HepG2 (cell line): ENCODE results near the gene PMIS2. TPM values are rescaled to one million over a fixed set of nuclear protein-coding genes. Genes with fewer than 3 reads are reported as not detected.

Experiments
- ATAC-seq: fragments of 200-7000 bp; cut with Tn5 transposase; 3 replicates; pipeline ENCODE4 v1.9.1; 2020; ENCODE audit warnings: mild to moderate bottlenecking, moderate library complexity
- BruUV-seq: library from RNA; stranded (reverse); fragments of 400-500 nt; replicated peaks from 2 replicates; lab custom pipeline; 2021; lab: Mats Ljungman, UMichigan
- CTCF ChIA-PET: fragments of 300-600 bp; formaldehyde crosslinking; extraction: SDS; loops from one replicate; lab custom pipeline; 2021; ENCODE audit warnings: low total read pairs, inconsistent platforms, low intra/inter-chr PET ratio; lab: Yijun Ruan, JAX
- POLR2A ChIA-PET: fragments of 350-600 bp; sonication (Branson Sonifier 250); formaldehyde crosslinking; loops from one replicate; lab custom pipeline; 2020; ENCODE audit warnings: antibody characterized with exemption, inconsistent platforms; lab: Yijun Ruan, JAX
- DNase-seq: peaks from one replicate; pipeline ENCODE4 v3.0.0-alpha.2; 2015; ENCODE audit warnings: low spot score
- FAIRE-seq: peaks from 3 replicates; lab custom pipeline; 2011; peaks lifted over from hg19 to GRCh38; lab: Jason Lieb, UNC
- H2AFZ ChIP-seq: one replicate; pipeline ENCODE4 v1.6.1; 2011; ENCODE audit warnings: low read length, inconsistent platforms
- H3K27ac ChIP-seq: fragments of 300-600 bp; 3 replicates; pipeline ENCODE4 v1.8.0; 2011; ENCODE audit warnings: mixed run types, mild to moderate bottlenecking, mixed read lengths, low read length, inconsistent platforms; ENCODE audit not compliant: insufficient read depth; ENCODE audit errors: extremely low read length
- H3K27me3 ChIP-seq, 2 experiments: fragments of 200-600 bp in 1 of 2; 2 replicates in 1 of 2; 3 replicates in 1 of 2; pipeline versions ENCODE4 v1.6.0 to v1.8.0; 2011; ENCODE audit warnings: low read length in 2 of 2, mild to moderate bottlenecking in 2 of 2, moderate library complexity in 2 of 2, inconsistent platforms in 1 of 2; ENCODE audit not compliant: insufficient read depth in 2 of 2, control insufficient read depth in 1 of 2
- H3K36me3 ChIP-seq, 2 experiments: fragments of 200-600 bp in 1 of 2; replicated peaks in 1 of 2; 2 replicates in 1 of 2; 3 replicates in 1 of 2; pipeline versions ENCODE4 v1.5.1 to v1.8.0; 2011; ENCODE audit warnings: low read length in 2 of 2, inconsistent platforms in 1 of 2; ENCODE audit not compliant: insufficient read depth in 2 of 2, control insufficient read depth in 1 of 2
- H3K4me1 ChIP-seq: 2 replicates; pipeline ENCODE4 v1.5.1; 2012; ENCODE audit warnings: low read length, inconsistent platforms; ENCODE audit not compliant: insufficient read depth
- H3K4me2 ChIP-seq: 2 replicates; pipeline ENCODE4 v1.6.0; 2011; ENCODE audit warnings: low read depth, low read length, inconsistent platforms
- H3K4me3 ChIP-seq, 3 experiments: fragments of 200-600 bp in 1 of 3; sonication (generic), shearing (Covaris generic) in 1 of 3; replicated peaks in 1 of 3; 2 replicates each; pipeline ENCODE4 v1.5.1; 2011 to 2016; ENCODE audit warnings: low read length in 3 of 3, inconsistent platforms in 2 of 3, low read depth in 2 of 3, mild to moderate bottlenecking in 2 of 3, control low read depth in 1 of 3, mixed read lengths in 1 of 3; ENCODE audit not compliant: insufficient read depth in 1 of 3
- H3K79me2 ChIP-seq: one replicate; pipeline ENCODE4 v1.6.1; 2011; ENCODE audit warnings: low read length, inconsistent platforms; ENCODE audit not compliant: insufficient read depth
- H3K9ac ChIP-seq: 2 replicates; pipeline ENCODE4 v1.6.0; 2011; ENCODE audit warnings: mild to moderate bottlenecking, low read depth, low read length, inconsistent platforms; ENCODE audit not compliant: insufficient read depth
- H3K9me3 ChIP-seq: 2 replicates; pipeline ENCODE4 v1.5.1; 2012; ENCODE audit warnings: mild to moderate bottlenecking, low read length
- H4K20me1 ChIP-seq: 2 replicates; pipeline ENCODE4 v1.6.0; 2011; ENCODE audit warnings: inconsistent platforms, mild to moderate bottlenecking, low read length, moderate library complexity; ENCODE audit not compliant: insufficient read depth
- DNMT3B ChIP-seq: conservative IDR thresholded peaks from 2 replicates; pipeline ENCODE4 v1.6.1; 2016; ENCODE audit warnings: missing biosample characterization, control low read depth
- HMG20A ChIP-seq: IDR thresholded peaks from 2 replicates; pipeline ENCODE4 v1.6.1; 2016; ENCODE audit warnings: borderline replicate concordance
- KDM5B ChIP-seq: sonication (generic); formaldehyde crosslinking; IDR thresholded peaks from 2 replicates; pipeline ENCODE4 v1.4.0; 2020; ENCODE audit warnings: missing genetic modification reagents, mild to moderate bottlenecking, borderline replicate concordance
- NAIF1 ChIP-seq: sonication (generic); formaldehyde crosslinking; IDR thresholded peaks from 2 replicates; pipeline ENCODE4 v1.5.0; 2020; ENCODE audit warnings: mild to moderate bottlenecking, missing genetic modification reagents, borderline replicate concordance
- RAD21 ChIP-seq: fragments of 450-650 bp; formaldehyde crosslinking; IDR thresholded peaks from 2 replicates; pipeline ENCODE4 v1.5.0; 2020; ENCODE audit warnings: mild to moderate bottlenecking
- STAG1 ChIP-seq: sonication (generic); formaldehyde crosslinking; IDR thresholded peaks from 2 replicates; pipeline ENCODE4 v1.4.0; 2020; ENCODE audit warnings: missing genetic modification reagents
- TAF15 ChIP-seq: fragments of 200-400 bp; formaldehyde crosslinking; IDR thresholded peaks from one replicate; pipeline ENCODE4 v1.6.1; 2018; ENCODE audit warnings: mild to moderate bottlenecking, low read depth, low read length; ENCODE audit not compliant: poor library complexity, severe bottlenecking
- ZBTB38 ChIP-seq: sonication (generic); formaldehyde crosslinking; IDR thresholded peaks from 2 replicates; pipeline ENCODE4 v1.5.1; 2020; ENCODE audit warnings: mild to moderate bottlenecking, missing genetic modification reagents
- ZFY ChIP-seq: sonication (generic); formaldehyde crosslinking; IDR thresholded peaks from 2 replicates; pipeline ENCODE4 v1.4.0; 2020; ENCODE audit warnings: missing genetic modification reagents
- ZNF614 ChIP-seq: IDR thresholded peaks from 2 replicates; pipeline ENCODE4 v1.6.1; 2018; ENCODE audit warnings: missing biosample characterization, missing genetic modification reagents, inconsistent platforms, borderline replicate concordance
- WGBS: methylation state at CpG from one replicate; pipeline ENCODE4 v1.1.6; 2017; ENCODE audit warnings: low lambda C conversion rate; 5-methylcytosine and 5-hydroxymethylcytosine counted together
- in situ Hi-C: cut with HindIII; loops from 2 replicates; pipeline ENCODE4 v1.10.0; 2017; ENCODE audit warnings: low pct_unique_long_range_greater_than_20kb; ENCODE audit not compliant: extremely low pct_ligation_motif_present
- intact Hi-C: fragments of 100-400 bp; cut with micrococcal nuclease; formaldehyde crosslinking; loops from one replicate; pipeline ENCODE4 v1.10.0; 2022; ENCODE audit not compliant: unreplicated experiment
- polyA plus RNA-seq, 8 experiments: library from polyadenylated mRNA; depleted of rRNA in 3 of 8; stranded (reverse) in 7 of 8; unstranded in 1 of 8; fragments of >200 nt; fragmentation: Illumina TruSeq in 4 of 8; extraction: Trizol in 4 of 8; gene quantifications; 2 replicates each; pipeline versions ENCODE4 v1.2.1 to v1.2.3, GENCODE V29; 2011 to 2016; ENCODE audit warnings: low read depth in 4 of 8, missing spikeins in 1 of 8, mixed read lengths in 1 of 8; ENCODE audit not compliant: insufficient read depth in 1 of 8
- total RNA-seq, 5 experiments: library from RNA; depleted of rRNA; stranded (reverse); fragments of >200 nt; fragmentation: Illumina TruSeq; extraction: Trizol; gene quantifications; 2 replicates each; pipeline ENCODE4 v1.2.3, GENCODE V29; 2016; ENCODE audit warnings: low read depth in 1 of 5
- TF ChIP-seq, protein P1 (sequence below): sonication (generic); formaldehyde crosslinking; IDR thresholded peaks from 2 replicates; pipeline ENCODE4 v1.4.0; 2020; ENCODE audit warnings: missing genetic modification reagents
- TF ChIP-seq, protein P2 (sequence below): sonication (generic); formaldehyde crosslinking; IDR thresholded peaks from 2 replicates; pipeline ENCODE4 v1.5.0; 2020; ENCODE audit warnings: mild to moderate bottlenecking, missing genetic modification reagents, moderate library complexity
- TF ChIP-seq, protein P3 (sequence below): sonication (generic); formaldehyde crosslinking; IDR thresholded peaks from 2 replicates; pipeline ENCODE4 v1.5.1; 2020; ENCODE audit warnings: mild to moderate bottlenecking, missing genetic modification reagents, moderate library complexity

PMIS2 gene
- total and polyA plus RNA-seq, 2 of the 13 experiments (the other 11 are each of a cell fraction or from before 2014, with no cell fraction given): not detected

DNA sequence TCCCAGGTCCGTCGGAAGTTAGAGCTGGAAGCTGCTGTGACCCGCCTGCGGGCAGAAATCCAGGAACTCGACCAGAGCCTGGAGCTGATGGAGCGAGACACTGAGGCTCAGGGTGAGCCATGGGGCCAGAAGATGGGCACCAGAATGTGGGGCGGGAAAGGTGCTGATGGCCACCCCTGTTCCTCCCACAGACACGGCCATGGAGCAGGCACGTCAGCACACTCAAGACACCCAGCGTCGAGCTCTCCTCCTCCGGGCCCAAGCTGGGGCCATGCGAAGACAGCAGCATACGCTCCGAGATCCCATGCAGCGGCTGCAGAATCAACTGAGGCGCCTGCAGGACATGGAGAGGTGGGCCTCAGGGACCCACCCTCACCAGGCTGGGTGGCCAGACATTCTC is 29.1 kb downstream of the PMIS2 start (continued):
- TF ChIP-seq NAIF1 (CRISPR knock-in tag): no peak
- TF ChIP-seq TAF15: no peak

DNA sequence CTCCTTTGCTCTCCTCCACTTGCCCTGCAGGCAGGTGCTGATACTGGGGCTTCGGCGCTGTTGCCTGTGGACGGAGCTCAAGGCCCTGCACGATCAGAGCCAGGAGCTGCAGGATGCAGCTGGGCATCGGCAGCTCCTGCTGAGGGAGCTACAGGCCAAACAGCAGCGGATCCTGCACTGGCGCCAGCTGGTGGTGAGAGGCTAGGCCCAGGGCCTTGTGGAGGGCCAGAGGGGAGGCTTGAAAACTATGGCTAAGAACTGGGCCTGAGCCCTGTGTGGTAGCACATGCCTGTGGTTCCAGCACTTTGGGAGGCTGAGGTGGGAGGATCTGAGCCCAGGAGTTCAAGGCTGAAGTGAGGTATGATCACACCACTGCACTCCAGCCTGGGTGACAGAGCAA is 32.9 kb downstream of the PMIS2 start:
- peak; percentile 59 for ATAC-seq

More for the DNA sequence above, 32.9 kb downstream of the PMIS2 start:
- Histone ChIP-seq H3K4me2 (no peak overlapping the region), H3K27ac (no peak overlapping the region), H3K36me3 (peaks cover 5 to 17% of the 10 kb centered on the region in 2 experiments; a peak in 4 of 5 replicates), H2AFZ (no peak overlapping the region), H3K4me3 (no peak overlapping the region), H3K4me1 (peaks cover 16% of the 10 kb centered on the region), H3K9me3 (no peaks in the 10 kb centered on the region), H4K20me1 (no peaks in the 10 kb centered on the region), H3K79me2 (no peaks in the 10 kb centered on the region), H3K9ac (no peak overlapping the region), H3K27me3 (no peaks in the 10 kb centered on the region; a peak in 1 of 5 replicates)
- FAIRE-seq (no peak), DNase-seq (no peak)
- WGBS: 89% methylated on average over 7 of the region's 7 CpGs
- TF ChIP-seq, protein P1, sequence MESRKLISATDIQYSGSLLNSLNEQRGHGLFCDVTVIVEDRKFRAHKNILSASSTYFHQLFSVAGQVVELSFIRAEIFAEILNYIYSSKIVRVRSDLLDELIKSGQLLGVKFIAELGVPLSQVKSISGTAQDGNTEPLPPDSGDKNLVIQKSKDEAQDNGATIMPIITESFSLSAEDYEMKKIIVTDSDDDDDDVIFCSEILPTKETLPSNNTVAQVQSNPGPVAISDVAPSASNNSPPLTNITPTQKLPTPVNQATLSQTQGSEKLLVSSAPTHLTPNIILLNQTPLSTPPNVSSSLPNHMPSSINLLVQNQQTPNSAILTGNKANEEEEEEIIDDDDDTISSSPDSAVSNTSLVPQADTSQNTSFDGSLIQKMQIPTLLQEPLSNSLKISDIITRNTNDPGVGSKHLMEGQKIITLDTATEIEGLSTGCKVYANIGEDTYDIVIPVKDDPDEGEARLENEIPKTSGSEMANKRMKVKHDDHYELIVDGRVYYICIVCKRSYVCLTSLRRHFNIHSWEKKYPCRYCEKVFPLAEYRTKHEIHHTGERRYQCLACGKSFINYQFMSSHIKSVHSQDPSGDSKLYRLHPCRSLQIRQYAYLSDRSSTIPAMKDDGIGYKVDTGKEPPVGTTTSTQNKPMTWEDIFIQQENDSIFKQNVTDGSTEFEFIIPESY (CRISPR knock-in tag): peak; percentile 49; the same call in 1 of the 2 replicates
- TF ChIP-seq ZNF614: no peak
- TF ChIP-seq, protein P2, sequence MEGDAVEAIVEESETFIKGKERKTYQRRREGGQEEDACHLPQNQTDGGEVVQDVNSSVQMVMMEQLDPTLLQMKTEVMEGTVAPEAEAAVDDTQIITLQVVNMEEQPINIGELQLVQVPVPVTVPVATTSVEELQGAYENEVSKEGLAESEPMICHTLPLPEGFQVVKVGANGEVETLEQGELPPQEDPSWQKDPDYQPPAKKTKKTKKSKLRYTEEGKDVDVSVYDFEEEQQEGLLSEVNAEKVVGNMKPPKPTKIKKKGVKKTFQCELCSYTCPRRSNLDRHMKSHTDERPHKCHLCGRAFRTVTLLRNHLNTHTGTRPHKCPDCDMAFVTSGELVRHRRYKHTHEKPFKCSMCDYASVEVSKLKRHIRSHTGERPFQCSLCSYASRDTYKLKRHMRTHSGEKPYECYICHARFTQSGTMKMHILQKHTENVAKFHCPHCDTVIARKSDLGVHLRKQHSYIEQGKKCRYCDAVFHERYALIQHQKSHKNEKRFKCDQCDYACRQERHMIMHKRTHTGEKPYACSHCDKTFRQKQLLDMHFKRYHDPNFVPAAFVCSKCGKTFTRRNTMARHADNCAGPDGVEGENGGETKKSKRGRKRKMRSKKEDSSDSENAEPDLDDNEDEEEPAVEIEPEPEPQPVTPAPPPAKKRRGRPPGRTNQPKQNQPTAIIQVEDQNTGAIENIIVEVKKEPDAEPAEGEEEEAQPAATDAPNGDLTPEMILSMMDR (CRISPR knock-in tag): peak; percentile 37
- no peak for TF ChIP-seq KDM5B (CRISPR knock-in tag)
- TF ChIP-seq, protein P3, sequence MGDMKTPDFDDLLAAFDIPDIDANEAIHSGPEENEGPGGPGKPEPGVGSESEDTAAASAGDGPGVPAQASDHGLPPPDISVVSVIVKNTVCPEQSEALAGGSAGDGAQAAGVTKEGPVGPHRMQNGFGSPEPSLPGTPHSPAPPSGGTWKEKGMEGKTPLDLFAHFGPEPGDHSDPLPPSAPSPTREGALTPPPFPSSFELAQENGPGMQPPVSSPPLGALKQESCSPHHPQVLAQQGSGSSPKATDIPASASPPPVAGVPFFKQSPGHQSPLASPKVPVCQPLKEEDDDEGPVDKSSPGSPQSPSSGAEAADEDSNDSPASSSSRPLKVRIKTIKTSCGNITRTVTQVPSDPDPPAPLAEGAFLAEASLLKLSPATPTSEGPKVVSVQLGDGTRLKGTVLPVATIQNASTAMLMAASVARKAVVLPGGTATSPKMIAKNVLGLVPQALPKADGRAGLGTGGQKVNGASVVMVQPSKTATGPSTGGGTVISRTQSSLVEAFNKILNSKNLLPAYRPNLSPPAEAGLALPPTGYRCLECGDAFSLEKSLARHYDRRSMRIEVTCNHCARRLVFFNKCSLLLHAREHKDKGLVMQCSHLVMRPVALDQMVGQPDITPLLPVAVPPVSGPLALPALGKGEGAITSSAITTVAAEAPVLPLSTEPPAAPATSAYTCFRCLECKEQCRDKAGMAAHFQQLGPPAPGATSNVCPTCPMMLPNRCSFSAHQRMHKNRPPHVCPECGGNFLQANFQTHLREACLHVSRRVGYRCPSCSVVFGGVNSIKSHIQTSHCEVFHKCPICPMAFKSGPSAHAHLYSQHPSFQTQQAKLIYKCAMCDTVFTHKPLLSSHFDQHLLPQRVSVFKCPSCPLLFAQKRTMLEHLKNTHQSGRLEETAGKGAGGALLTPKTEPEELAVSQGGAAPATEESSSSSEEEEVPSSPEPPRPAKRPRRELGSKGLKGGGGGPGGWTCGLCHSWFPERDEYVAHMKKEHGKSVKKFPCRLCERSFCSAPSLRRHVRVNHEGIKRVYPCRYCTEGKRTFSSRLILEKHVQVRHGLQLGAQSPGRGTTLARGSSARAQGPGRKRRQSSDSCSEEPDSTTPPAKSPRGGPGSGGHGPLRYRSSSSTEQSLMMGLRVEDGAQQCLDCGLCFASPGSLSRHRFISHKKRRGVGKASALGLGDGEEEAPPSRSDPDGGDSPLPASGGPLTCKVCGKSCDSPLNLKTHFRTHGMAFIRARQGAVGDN (CRISPR knock-in tag): peak; percentile 22; the same call in 1 of the 2 replicates
- TF ChIP-seq ZFY (CRISPR knock-in tag): 0 out of 2 replicates have a peak, but pooled peaks have one; percentile 17
- TF ChIP-seq HMG20A (CRISPR knock-in tag): no peak
- TF ChIP-seq RAD21 (CRISPR knock-in tag): peak; percentile 54
- no peak for TF ChIP-seq DNMT3B
- TF ChIP-seq ZBTB38 (CRISPR knock-in tag): peak; percentile 74
- TF ChIP-seq STAG1: peak; percentile 46
- CTCF ChIA-PET: no interaction called here
- intact Hi-C loops (loop anchor here (10.0 kb wide), 1 partner anchor 64 kb away; no protein-coding TSS in a partner anchor), in situ Hi-C loops (no loop called here)
- POLR2A ChIA-PET: no interaction called here
- BruUV-seq: no TSS peak
